ENCODE data around the gene C1orf141. TPM values are rescaled to one million over a fixed set of nuclear protein-coding genes. Genes with fewer than 3 reads are reported as not detected.

C1orf141 gene
- total and polyA plus RNA-seq, 9 of the 15 experiments (the other 6 are each of a cell fraction or from before 2014, with no cell fraction given): not detected

GRCh38 chr1:67053785-67054772, 80.7 kb downstream of the C1orf141 start, which contains the start of gene SLC35D1 (continued):
- TF ChIP-seq AFF4 (CRISPR knock-in tag; IDR thresholded peaks at IDR 0.05) (peak; percentile 86), U2AF1 (optimal IDR thresholded peaks at IDR 0.05; ENCODE audit: low read depth, low read length) (no peak), MTA1 (IDR thresholded peaks at IDR 0.05; ENCODE audit: borderline replicate concordance) (0 out of 2 replicates have a peak, but pooled peaks have one; percentile 11), RUNX1 (IDR thresholded peaks at IDR 0.05; ENCODE audit: low read depth) (no peak), FOXK1 (CRISPR knock-in tag; IDR thresholded peaks at IDR 0.05; ENCODE audit: borderline replicate concordance) (no peak), GTF2F1 (IDR thresholded peaks at IDR 0.05; ENCODE audit: low read depth, low read length) (peak; percentile 63; the same call in 1 of the 2 replicates), ZNF395 (CRISPR knock-in tag; IDR thresholded peaks at IDR 0.05) (peak; percentile 95), POU5F1 (IDR thresholded peaks at IDR 0.05; ENCODE audit: borderline replicate concordance, low read depth, low read length, partially characterized antibody) (no peak)
- TF ChIP-seq, protein P1, sequence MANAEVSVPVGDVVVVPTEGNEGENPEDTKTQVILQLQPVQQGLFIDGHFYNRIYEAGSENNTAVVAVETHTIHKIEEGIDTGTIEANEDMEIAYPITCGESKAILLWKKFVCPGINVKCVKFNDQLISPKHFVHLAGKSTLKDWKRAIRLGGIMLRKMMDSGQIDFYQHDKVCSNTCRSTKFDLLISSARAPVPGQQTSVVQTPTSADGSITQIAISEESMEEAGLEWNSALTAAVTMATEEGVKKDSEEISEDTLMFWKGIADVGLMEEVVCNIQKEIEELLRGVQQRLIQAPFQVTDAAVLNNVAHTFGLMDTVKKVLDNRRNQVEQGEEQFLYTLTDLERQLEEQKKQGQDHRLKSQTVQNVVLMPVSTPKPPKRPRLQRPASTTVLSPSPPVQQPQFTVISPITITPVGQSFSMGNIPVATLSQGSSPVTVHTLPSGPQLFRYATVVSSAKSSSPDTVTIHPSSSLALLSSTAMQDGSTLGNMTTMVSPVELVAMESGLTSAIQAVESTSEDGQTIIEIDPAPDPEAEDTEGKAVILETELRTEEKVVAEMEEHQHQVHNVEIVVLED (CRISPR knock-in tag; IDR thresholded peaks at IDR 0.05): peak; percentile 28; the same call in 1 of the 2 replicates
- TF ChIP-seq, protein P2, sequence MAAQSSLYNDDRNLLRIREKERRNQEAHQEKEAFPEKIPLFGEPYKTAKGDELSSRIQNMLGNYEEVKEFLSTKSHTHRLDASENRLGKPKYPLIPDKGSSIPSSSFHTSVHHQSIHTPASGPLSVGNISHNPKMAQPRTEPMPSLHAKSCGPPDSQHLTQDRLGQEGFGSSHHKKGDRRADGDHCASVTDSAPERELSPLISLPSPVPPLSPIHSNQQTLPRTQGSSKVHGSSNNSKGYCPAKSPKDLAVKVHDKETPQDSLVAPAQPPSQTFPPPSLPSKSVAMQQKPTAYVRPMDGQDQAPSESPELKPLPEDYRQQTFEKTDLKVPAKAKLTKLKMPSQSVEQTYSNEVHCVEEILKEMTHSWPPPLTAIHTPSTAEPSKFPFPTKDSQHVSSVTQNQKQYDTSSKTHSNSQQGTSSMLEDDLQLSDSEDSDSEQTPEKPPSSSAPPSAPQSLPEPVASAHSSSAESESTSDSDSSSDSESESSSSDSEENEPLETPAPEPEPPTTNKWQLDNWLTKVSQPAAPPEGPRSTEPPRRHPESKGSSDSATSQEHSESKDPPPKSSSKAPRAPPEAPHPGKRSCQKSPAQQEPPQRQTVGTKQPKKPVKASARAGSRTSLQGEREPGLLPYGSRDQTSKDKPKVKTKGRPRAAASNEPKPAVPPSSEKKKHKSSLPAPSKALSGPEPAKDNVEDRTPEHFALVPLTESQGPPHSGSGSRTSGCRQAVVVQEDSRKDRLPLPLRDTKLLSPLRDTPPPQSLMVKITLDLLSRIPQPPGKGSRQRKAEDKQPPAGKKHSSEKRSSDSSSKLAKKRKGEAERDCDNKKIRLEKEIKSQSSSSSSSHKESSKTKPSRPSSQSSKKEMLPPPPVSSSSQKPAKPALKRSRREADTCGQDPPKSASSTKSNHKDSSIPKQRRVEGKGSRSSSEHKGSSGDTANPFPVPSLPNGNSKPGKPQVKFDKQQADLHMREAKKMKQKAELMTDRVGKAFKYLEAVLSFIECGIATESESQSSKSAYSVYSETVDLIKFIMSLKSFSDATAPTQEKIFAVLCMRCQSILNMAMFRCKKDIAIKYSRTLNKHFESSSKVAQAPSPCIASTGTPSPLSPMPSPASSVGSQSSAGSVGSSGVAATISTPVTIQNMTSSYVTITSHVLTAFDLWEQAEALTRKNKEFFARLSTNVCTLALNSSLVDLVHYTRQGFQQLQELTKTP (IDR thresholded peaks at IDR 0.05; ENCODE audit: low read depth in 1 of 2, partially characterized antibody in 2 of 2): peak in 1 of 2 experiments; percentile 16
- TF ChIP-seq, protein P3, sequence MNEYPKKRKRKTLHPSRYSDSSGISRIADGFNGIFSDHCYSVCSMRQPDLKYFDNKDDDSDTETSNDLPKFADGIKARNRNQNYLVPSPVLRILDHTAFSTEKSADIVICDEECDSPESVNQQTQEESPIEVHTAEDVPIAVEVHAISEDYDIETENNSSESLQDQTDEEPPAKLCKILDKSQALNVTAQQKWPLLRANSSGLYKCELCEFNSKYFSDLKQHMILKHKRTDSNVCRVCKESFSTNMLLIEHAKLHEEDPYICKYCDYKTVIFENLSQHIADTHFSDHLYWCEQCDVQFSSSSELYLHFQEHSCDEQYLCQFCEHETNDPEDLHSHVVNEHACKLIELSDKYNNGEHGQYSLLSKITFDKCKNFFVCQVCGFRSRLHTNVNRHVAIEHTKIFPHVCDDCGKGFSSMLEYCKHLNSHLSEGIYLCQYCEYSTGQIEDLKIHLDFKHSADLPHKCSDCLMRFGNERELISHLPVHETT (CRISPR knock-in tag; conservative IDR thresholded peaks at IDR 0.05 in 1 of 2, IDR thresholded peaks at IDR 0.05 in 1 of 2): 0 out of 4 replicates have a peak, but pooled peaks have one; percentile 9 to 67
